Measurements from ENCODE around the gene TMEM37. TPM values are rescaled to one million over a fixed set of nuclear protein-coding genes. Genes with fewer than 3 reads are reported as not detected.

TMEM37 gene
- total RNA-seq, 2 experiments from 2014 or later, result not detected

DNA sequence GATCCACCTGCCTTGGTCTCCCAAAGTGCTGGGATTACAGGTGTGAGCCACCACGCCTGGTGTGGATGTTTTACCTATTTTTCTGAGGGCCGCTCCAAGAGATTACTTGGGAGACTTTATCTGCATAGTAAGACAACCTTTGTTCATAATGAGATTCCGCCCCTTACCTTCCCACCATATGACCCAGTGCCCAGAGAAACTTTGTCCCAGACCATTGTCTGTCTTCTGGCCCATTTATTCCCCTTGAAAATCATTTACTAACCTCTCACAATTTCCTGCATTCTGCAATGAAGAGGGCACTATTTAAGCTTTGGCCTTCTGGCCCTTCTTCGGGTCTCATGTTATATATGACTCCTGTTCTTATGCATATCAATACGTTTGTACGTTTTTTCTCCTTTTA lies 13.7 kb upstream of the TMEM37 start:
- peaks cover 40% of the 10 kb centered on the region for H3K27me3 Mint-ChIP-seq
- CTCF ChIA-PET, result no interaction called here
- ATAC-seq (ENCODE audit: poor library complexity), result no peak
- H3K4me3 ChIP-seq (ENCODE audit: low read length), result no peak overlapping the region
- H3K27ac ChIP-seq (ENCODE audit: low read depth in 1 of 2, low read length in 2 of 2), result no peak overlapping the region
- no peaks in the 10 kb centered on the region for H3K36me3 ChIP-seq (ENCODE audit: insufficient read depth, low read length)
- POLR2A ChIA-PET, result no interaction called here
- TF ChIP-seq, protein P1, sequence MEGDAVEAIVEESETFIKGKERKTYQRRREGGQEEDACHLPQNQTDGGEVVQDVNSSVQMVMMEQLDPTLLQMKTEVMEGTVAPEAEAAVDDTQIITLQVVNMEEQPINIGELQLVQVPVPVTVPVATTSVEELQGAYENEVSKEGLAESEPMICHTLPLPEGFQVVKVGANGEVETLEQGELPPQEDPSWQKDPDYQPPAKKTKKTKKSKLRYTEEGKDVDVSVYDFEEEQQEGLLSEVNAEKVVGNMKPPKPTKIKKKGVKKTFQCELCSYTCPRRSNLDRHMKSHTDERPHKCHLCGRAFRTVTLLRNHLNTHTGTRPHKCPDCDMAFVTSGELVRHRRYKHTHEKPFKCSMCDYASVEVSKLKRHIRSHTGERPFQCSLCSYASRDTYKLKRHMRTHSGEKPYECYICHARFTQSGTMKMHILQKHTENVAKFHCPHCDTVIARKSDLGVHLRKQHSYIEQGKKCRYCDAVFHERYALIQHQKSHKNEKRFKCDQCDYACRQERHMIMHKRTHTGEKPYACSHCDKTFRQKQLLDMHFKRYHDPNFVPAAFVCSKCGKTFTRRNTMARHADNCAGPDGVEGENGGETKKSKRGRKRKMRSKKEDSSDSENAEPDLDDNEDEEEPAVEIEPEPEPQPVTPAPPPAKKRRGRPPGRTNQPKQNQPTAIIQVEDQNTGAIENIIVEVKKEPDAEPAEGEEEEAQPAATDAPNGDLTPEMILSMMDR (IDR thresholded peaks at IDR 0.05), result no peak
- intact Hi-C loops (cut with DNase I, micrococcal nuclease), result no loop called here
- H3K36me3 Mint-ChIP-seq (ENCODE audit: low read depth), result no peaks in the 10 kb centered on the region
- H3K4me1 ChIP-seq (ENCODE audit: insufficient read depth, low read length), result no peaks in the 10 kb centered on the region
- peaks cover 5% of the 10 kb centered on the region for H3K9me3 Mint-ChIP-seq
- H3K4me3 Mint-ChIP-seq, result no peak overlapping the region
- no peaks in the 10 kb centered on the region for H3K4me1 Mint-ChIP-seq (ENCODE audit: low read depth)
- H3K27me3 ChIP-seq (ENCODE audit: control insufficient read depth in 1 of 2, insufficient read depth in 2 of 2, low read length in 2 of 2), result peaks cover 4 to 7% of the 10 kb centered on the region in 2 experiments
- H3K9me3 ChIP-seq (ENCODE audit: control insufficient read depth in 1 of 2, insufficient read depth in 1 of 2, low read length in 2 of 2), result peaks cover 0 to 3% of the 10 kb centered on the region in 2 experiments
- no peak for DNase-seq
- no peak overlapping the region for H3K27ac Mint-ChIP-seq

DNA sequence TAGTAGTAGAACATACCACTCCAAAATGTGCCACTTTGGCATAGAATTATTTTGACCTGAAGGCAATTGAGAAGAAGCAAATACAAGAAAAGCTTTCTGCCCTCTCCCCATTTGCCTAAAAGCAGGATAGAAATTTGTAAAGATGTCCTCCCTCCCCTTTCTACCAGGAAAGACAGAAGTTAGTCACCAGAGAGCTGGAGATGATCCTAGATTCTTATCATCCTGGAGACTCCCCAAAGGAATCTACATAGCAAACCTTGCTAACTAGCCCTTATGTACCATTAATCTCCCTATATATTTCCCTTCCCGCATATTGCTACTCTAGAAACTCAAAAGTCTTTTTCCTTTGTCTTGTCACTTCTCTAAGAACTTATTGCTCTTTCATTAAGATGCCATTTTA lies 12.6 kb upstream of the TMEM37 start:
- ChIA-PET POLR2A (no interaction called here), CTCF (no interaction called here)
- Mint-ChIP-seq H3K4me3 (no peak overlapping the region), H3K36me3 (ENCODE audit: low read depth) (no peaks in the 10 kb centered on the region), H3K27me3 (peaks cover 49% of the 10 kb centered on the region), H3K9me3 (peaks cover 5% of the 10 kb centered on the region), H3K4me1 (ENCODE audit: low read depth) (no peaks in the 10 kb centered on the region), H3K27ac (no peak overlapping the region)
- DNase-seq, result no peak
- peaks cover 4 to 7% of the 10 kb centered on the region in 2 experiments for H3K27me3 ChIP-seq (ENCODE audit: control insufficient read depth in 1 of 2, insufficient read depth in 2 of 2, low read length in 2 of 2)
- no peak for ATAC-seq (ENCODE audit: poor library complexity)
- intact Hi-C loops (cut with DNase I, micrococcal nuclease), result no loop called here
- no peak overlapping the region for H3K4me3 ChIP-seq (ENCODE audit: low read length)
- no peaks in the 10 kb centered on the region for H3K4me1 ChIP-seq (ENCODE audit: insufficient read depth, low read length)
- no peaks in the 10 kb centered on the region for H3K36me3 ChIP-seq (ENCODE audit: insufficient read depth, low read length)
- TF ChIP-seq, protein P1 (IDR thresholded peaks at IDR 0.05), result no peak
- H3K9me3 ChIP-seq (ENCODE audit: control insufficient read depth in 1 of 2, insufficient read depth in 1 of 2, low read length in 2 of 2), result peaks cover 0 to 3% of the 10 kb centered on the region in 2 experiments
- no peak overlapping the region for H3K27ac ChIP-seq (ENCODE audit: low read depth in 1 of 2, low read length in 2 of 2)

DNA sequence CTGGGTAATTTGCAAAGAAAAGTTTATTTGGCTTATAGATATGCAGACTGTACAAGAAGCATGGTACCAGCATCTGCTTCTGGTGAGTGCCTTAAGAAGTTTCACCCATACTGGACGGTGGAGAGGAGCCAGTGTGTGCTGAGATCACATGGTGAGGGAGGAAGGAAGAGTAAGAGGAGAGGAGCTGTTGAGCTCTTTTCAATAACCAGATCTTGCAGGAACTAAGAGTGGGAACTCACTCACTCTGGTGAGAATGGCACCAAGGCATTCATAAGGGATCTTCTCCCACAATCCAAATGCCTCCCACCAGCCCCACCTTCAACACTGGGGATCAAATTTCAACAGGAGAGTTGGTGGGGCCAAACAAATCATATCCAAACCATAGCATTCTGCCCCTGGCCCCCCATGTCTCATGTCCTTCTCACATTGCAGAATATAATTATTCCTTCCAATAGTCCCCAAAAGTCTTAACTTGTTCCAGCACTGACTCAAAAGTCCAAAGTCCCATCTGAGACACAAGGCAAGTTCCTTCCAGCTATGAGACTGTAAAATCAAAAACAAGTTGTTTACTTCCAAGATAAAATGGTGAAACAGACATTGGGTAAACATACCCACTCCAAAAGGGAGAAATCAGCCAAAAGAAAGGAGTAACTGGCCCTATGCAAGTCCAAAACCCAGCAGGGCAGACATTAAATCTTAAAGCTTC lies 11.7 kb upstream of the TMEM37 start:
- H3K27ac Mint-ChIP-seq, result no peak overlapping the region
- DNase-seq (no peak), ATAC-seq (ENCODE audit: poor library complexity) (no peak)
- H3K4me3 Mint-ChIP-seq, result no peak overlapping the region
- TF ChIP-seq, protein P1 (IDR thresholded peaks at IDR 0.05), result no peak
- CTCF ChIA-PET, result no interaction called here
- POLR2A ChIA-PET, result no interaction called here
- H3K36me3 Mint-ChIP-seq (ENCODE audit: low read depth), result no peaks in the 10 kb centered on the region
- H3K4me1 ChIP-seq (ENCODE audit: insufficient read depth, low read length), result no peaks in the 10 kb centered on the region
- no peak overlapping the region for H3K4me3 ChIP-seq (ENCODE audit: low read length)
- H3K36me3 ChIP-seq (ENCODE audit: insufficient read depth, low read length), result no peaks in the 10 kb centered on the region
- H3K27ac ChIP-seq (ENCODE audit: low read depth in 1 of 2, low read length in 2 of 2), result no peak overlapping the region
- H3K27me3 ChIP-seq (ENCODE audit: control insufficient read depth in 1 of 2, insufficient read depth in 2 of 2, low read length in 2 of 2), result peaks cover 4 to 14% of the 10 kb centered on the region in 2 experiments
- no peaks in the 10 kb centered on the region for H3K4me1 Mint-ChIP-seq (ENCODE audit: low read depth)
- peaks cover 0 to 3% of the 10 kb centered on the region in 2 experiments for H3K9me3 ChIP-seq (ENCODE audit: control insufficient read depth in 1 of 2, insufficient read depth in 1 of 2, low read length in 2 of 2)
- peaks cover 51% of the 10 kb centered on the region for H3K27me3 Mint-ChIP-seq
- intact Hi-C loops (cut with DNase I, micrococcal nuclease), result no loop called here
- peaks cover 5% of the 10 kb centered on the region for H3K9me3 Mint-ChIP-seq
